ENCODE results near the gene USF2.

USF2 gene

DNA sequence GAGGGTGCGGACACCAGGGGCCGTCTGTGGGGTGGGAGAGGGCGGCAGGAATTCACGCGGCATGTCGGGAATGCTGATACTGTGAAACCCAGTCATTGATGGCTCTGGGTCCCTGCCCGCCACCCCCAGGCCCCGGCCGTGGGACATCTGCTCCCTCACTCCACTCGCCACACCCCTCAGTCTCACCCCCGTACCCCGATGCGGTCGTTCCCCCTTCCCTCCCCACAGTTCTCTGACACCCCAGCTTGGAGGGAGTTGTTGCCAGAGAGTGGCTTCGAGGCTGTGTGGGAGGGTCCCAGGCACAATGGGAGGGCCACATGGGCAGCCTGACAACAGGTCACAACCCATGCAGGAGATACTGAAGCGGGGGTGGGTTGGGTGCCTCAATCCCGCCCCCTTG is 25.0 kb downstream of the USF2 start:
- no peak for TF ChIP-seq GATA3 (IDR thresholded peaks at IDR 0.05; ENCODE audit: low read depth, low read length)
- no peak for TF ChIP-seq GATA2 (IDR thresholded peaks at IDR 0.05; ENCODE audit: low read depth, low read length)

DNA sequence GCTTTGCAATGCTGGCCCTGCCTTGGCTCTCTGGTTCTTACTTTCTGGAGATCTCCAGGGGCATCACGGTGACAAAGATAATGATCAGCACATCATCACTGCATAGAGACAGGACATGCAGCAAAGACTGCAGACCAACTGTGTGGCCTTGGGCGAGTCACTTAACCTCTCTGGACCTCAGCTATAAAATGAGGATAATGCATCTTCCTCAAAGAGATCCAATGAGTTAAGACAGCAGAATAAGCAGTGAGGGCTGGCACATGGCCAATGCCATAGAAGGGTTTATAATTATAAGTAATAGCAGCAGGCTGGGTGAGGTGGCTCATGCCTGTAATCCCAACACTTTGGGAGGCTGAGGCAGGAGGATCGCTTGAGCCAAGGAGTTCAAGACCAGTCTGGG is 25.6 kb downstream of the USF2 start:
- TF ChIP-seq GATA3 (IDR thresholded peaks at IDR 0.05; ENCODE audit: low read depth, low read length) (no peak), GATA2 (IDR thresholded peaks at IDR 0.05; ENCODE audit: low read depth, low read length) (no peak)

DNA sequence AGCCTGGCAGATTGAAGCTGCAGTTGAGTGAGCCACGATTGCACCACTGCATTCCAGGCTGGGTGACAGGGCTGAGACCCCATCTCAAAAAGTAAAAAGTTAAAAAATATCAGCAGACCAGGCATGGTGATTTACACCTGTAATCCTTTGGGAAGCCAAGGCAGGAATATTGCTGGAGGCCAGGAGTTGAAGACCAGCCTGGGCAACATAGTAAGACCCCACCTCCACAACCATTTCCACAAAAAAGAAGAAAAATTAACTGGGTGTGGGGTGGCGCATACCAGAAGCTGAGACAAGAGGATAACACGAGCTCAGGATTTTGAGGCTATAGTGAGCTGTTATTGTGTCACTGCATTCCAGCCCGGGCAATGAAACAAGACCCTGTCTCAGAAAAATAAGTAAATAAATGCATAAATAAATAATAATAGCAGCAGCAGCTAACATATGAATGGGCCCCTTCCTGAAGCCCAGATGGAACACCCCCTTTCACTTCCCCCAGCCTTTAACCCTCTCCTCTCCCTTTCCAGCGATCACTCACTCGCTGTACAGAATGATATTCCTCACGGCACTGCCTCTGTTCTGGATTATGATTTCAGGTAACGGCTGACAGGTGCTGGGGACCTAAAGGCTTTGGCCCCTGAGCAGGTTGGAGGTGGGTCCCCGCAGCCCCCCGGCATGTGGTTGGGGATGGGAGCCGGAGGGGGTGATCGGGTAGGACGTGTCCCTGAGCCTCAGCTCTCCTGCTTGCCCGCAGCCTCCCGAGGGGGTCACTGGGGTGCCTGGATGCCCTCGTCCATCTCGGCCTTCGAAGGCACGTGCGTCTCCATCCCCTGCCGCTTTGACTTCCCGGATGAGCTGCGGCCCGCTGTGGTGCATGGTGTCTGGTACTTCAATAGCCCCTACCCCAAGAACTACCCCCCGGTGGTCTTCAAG is 26.4 kb downstream of the USF2 start:
- TF ChIP-seq GATA2 (IDR thresholded peaks at IDR 0.05; ENCODE audit: low read depth, low read length) (no peak), GATA3 (IDR thresholded peaks at IDR 0.05; ENCODE audit: low read depth, low read length) (no peak)

DNA sequence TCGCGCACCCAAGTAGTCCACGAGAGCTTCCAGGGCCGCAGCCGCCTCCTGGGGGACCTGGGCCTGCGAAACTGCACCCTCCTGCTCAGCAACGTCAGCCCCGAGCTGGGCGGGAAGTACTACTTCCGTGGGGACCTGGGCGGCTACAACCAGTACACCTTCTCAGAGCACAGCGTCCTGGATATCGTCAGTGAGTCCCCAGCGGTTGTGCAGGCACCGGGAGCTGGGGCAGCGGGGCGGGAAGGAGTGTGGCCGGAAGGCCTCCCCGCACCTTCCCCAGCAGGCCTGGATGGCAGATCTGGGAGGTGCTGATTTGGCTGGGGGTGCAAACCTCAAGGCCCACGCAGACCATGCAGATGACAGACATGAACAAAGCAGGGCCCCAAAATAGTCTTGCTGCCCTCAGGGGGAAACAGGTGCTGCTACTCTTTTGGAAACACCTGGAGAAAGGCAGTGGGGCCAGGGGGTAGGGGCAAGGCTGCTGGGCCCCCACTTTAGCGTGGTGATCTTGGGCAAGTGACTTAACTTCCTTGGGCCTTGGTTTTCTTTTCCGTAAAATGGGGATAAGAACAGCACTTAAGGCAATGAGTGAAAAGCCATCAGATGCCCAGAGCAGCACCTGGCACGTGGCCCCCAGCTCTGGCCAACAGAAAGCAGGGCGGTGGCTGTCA is 27.2 kb downstream of the USF2 start:
- no peak for TF ChIP-seq GATA2 (IDR thresholded peaks at IDR 0.05; ENCODE audit: low read depth, low read length)
- TF ChIP-seq GATA3 (IDR thresholded peaks at IDR 0.05; ENCODE audit: low read depth, low read length): no peak

DNA sequence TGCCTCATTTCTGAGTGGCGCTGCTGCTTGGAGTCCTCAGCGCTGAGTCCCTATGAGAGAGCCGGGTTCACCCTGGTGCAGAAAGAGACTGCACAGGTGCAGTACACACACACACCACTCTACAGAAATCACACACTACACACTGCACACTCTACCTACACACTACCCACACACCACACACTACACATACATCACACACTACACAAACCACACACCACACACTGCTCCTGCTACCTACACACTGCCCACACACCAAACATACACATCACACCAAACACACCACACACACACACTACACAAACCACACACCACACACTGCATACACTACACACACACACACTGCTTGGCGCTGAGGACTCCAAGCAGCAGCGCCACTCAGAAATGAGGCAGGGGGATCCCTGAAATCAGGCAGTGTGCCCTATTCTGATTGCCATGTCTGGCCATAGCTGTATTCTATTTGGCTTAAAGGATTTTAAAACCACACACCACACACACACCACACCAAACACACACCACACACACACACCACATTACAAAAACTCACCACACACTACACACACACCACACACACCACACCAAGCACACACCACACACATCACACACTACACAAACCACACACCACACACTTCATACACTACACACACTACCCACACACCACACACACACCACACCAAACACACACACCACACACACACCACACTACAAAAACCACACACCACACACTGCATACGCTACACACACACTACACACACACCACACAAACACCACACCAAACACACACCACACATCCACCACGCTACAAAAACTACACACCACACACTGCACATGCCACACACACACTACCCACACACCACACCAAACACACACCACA is 28.1 kb downstream of the USF2 start:
- TF ChIP-seq GATA3 (IDR thresholded peaks at IDR 0.05; ENCODE audit: low read depth, low read length) (no peak), GATA2 (IDR thresholded peaks at IDR 0.05; ENCODE audit: low read depth, low read length) (no peak)

DNA sequence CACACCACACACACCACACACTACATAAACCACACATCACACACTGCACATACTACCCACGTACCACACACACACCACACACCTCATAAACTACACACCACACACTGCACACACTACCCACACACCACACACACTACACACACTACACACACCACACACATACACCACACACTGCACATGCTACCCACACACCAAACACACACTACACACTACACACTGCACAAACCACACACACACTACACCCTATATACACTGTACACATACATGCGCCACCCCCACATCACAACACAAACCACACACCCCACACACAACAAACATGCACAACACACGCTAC is 28.7 kb downstream of the USF2 start:
- TF ChIP-seq GATA2 (IDR thresholded peaks at IDR 0.05; ENCODE audit: low read depth, low read length) (no peak), GATA3 (IDR thresholded peaks at IDR 0.05; ENCODE audit: low read depth, low read length) (no peak)

DNA sequence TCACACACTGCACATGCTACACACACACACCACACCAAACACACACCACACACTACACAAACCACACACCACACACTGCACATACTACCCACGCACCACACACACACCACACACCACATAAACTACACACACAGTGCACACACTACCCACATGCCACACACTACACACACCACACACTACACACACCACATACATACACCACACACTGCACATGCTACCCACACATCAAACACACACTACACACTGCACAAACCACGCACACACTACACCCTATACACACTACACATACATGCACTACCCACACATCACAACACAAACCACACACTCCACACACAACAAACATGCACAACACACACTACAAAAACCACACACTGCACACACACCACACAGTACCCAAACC is 29.2 kb downstream of the USF2 start:
- TF ChIP-seq GATA2 (IDR thresholded peaks at IDR 0.05; ENCODE audit: low read depth, low read length) (no peak), GATA3 (IDR thresholded peaks at IDR 0.05; ENCODE audit: low read depth, low read length) (no peak)

DNA sequence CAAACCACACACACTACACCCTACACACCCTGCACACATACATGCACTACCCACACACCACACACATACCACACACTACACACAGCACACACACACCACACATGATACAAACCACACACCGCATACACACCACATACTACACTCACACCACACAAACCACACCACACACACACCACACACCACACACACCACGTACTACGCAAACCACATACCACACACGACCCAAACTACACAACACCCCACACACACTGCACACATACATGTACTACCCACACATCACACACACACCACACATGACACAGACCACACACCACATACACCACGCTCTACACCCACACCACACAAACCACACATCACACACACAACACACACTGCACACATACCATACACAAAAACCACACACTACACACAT is 29.8 kb downstream of the USF2 start:
- no peak for TF ChIP-seq GATA2 (IDR thresholded peaks at IDR 0.05; ENCODE audit: low read depth, low read length)
- no peak for TF ChIP-seq GATA3 (IDR thresholded peaks at IDR 0.05; ENCODE audit: low read depth, low read length)

DNA sequence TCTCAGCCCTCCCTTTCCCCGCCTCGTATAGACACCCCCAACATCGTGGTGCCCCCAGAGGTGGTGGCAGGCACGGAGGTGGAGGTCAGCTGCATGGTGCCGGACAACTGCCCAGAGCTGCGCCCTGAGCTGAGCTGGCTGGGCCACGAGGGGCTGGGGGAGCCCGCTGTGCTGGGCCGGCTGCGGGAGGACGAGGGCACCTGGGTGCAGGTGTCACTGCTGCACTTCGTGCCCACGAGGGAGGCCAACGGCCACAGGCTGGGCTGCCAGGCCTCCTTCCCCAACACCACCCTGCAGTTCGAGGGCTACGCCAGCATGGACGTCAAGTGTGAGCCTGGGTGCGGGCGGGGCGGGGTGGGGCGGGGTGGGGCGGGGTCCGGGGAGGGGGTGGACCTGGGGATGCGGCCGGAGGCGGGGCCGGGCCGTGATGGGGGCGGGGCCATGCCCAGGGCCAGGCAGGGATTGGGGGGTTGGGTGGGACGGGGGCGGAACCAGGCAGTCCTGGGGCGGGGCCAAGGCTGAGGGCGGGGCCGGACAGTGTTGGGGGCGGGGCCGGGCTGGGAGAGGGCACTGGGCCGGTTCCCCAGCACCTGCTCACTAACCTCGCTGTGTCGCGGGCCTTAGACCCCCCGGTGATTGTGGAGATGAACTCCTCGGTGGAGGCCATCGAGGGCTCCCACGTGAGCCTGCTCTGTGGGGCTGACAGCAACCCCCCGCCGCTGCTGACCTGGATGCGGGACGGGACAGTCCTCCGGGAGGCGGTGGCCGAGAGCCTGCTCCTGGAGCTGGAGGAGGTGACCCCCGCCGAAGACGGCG is 31.0 kb downstream of the USF2 start:
- no peak for TF ChIP-seq GATA2 (IDR thresholded peaks at IDR 0.05; ENCODE audit: low read depth, low read length)
- TF ChIP-seq GATA3 (IDR thresholded peaks at IDR 0.05; ENCODE audit: low read depth, low read length): no peak

DNA sequence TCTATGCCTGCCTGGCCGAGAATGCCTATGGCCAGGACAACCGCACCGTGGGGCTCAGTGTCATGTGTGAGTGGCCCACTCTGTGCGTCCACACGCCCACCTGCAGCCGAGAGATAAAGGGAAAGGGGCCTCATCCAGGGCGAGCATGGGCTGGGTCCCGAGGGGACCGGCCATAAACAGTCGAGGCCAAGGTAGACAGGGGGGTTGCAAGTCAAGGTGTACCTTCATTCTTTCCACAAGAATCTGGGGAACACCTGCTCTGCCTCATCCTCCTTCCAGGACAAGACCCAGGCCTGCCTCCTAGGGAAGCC is 31.5 kb downstream of the USF2 start:
- TF ChIP-seq GATA3 (IDR thresholded peaks at IDR 0.05; ENCODE audit: low read depth, low read length) (no peak), GATA2 (IDR thresholded peaks at IDR 0.05; ENCODE audit: low read depth, low read length) (no peak)

DNA sequence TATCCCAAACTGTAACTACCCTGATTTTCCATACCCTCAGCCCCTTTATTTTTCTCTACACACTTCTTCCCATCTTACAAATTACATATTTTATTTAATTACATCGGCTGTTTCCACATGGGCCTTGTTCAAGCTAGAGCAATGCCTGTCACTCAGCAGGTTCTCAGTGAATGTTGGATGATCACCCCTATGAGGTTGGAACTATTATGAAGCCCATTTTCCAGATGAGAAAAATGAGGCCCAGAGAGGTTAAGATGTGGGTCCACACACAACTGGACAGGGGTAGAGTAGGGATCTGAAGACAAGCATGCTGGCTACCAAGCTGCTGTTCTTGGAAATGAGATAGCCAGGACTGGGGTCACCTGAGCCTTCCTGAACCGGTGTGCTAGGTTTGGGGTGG is 33.2 kb downstream of the USF2 start:
- no peak for TF ChIP-seq GATA3 (IDR thresholded peaks at IDR 0.05; ENCODE audit: low read depth, low read length)
- no peak for TF ChIP-seq GATA2 (IDR thresholded peaks at IDR 0.05; ENCODE audit: low read depth, low read length)

DNA sequence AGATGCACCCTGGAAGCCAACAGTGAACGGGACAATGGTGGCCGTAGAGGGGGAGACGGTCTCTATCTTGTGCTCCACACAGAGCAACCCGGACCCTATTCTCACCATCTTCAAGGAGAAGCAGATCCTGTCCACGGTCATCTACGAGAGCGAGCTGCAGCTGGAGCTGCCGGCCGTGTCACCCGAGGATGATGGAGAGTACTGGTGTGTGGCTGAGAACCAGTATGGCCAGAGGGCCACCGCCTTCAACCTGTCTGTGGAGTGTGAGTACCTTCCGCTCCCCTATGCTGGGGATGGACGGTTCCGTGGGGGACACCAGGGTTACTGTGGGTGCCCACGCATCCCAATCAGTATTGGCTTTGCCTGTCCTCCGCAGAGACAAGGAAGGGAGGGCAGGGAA is 33.7 kb downstream of the USF2 start:
- TF ChIP-seq GATA2 (IDR thresholded peaks at IDR 0.05; ENCODE audit: low read depth, low read length): no peak
- TF ChIP-seq GATA3 (IDR thresholded peaks at IDR 0.05; ENCODE audit: low read depth, low read length): no peak

DNA sequence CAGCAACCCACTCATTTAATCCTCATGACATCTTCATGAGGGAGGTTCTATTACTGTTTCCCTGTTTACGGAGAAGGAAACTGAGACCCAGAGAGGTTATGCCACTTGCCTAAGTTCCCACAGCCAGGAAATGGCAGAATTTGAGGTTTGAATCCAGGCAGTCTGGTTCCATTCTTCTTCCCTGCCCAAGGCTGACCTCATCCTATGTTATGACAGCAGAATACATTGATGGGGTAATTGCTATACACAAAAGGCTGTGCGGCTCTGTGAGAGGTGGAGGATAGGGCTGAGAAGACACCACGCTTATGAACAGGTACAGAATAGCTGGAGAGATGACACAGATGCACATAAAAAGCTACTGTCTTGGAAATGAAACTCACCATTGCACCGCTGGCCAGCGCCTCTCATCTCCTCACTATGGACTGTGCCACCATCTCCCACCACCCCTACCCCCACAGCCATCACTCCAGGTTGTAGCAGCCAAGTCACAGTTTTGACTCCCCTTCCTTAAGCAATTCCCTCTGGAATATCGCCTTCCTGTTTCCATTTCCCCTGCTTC is 34.7 kb downstream of the USF2 start:
- TF ChIP-seq GATA2 (IDR thresholded peaks at IDR 0.05; ENCODE audit: low read depth, low read length): no peak
